KG1 (cell line): ENCODE results near the gene ADORA1.

Source experiments
- DNase-seq: peaks from one replicate; lab custom pipeline; 2025; lab: John Stamatoyannopoulos, UW

The ADORA1 gene

GRCh38 chr1:203122159-203122558, 5.4 kb upstream of the ADORA1 start:
- no peak for DNase-seq

- no peak for DNase-seq
These were observed 3.5 kb upstream of the ADORA1 start for GRCh38 chr1:203124011-203124410.

GRCh38 chr1:203124546-203125317, 2.8 kb upstream of the ADORA1 start:
- DNase-seq, result no peak

GRCh38 chr1:203126151-203126865, 1.2 kb upstream of the ADORA1 start:
- no peak for DNase-seq

- DNase-seq, result no peak
These were observed 460 bp upstream of the ADORA1 start for GRCh38 chr1:203126866-203127665.

GRCh38 chr1:203128431-203128715, 847 bp downstream of the ADORA1 start:
- no peak for DNase-seq

- no peak for DNase-seq
These were observed 1.4 kb downstream of the ADORA1 start for GRCh38 chr1:203128716-203129500.

- DNase-seq, result no peak
These were observed 2.1 kb downstream of the ADORA1 start for GRCh38 chr1:203129501-203130231.

GRCh38 chr1:203130358-203130985, 2.9 kb downstream of the ADORA1 start:
- no peak for DNase-seq

GRCh38 chr1:203131548-203132200, 4.1 kb downstream of the ADORA1 start:
- no peak for DNase-seq

GRCh38 chr1:203133970-203134725, 6.6 kb downstream of the ADORA1 start:
- no peak for DNase-seq

- DNase-seq, result no peak
These were observed 8.2 kb downstream of the ADORA1 start for GRCh38 chr1:203135636-203136305.

GRCh38 chr1:203136409-203137042, 9.0 kb downstream of the ADORA1 start:
- no peak for DNase-seq

- no peak for DNase-seq
These were observed 9.8 kb downstream of the ADORA1 start for GRCh38 chr1:203137324-203137723.

GRCh38 chr1:203138066-203138465, 10.5 kb downstream of the ADORA1 start:
- DNase-seq, result no peak

GRCh38 chr1:203139976-203140475, 12.5 kb downstream of the ADORA1 start:
- DNase-seq, result no peak

- DNase-seq, result no peak
These were observed 13.4 kb downstream of the ADORA1 start for GRCh38 chr1:203140743-203141520.

GRCh38 chr1:203142124-203142523, 14.6 kb downstream of the ADORA1 start:
- DNase-seq, result no peak
